ENCODE measurements around the gene PODXL2.

Gene PODXL2

GRCh38 chr3:127716384-127716783 lies 87.4 kb downstream of the PODXL2 start:
- in situ Hi-C loops (cut with HindIII; ENCODE audit: low sequenced_read_pairs) = no loop called here

GRCh38 chr3:127717357-127718244 lies 88.6 kb downstream of the PODXL2 start:
- in situ Hi-C loops (cut with HindIII; ENCODE audit: low sequenced_read_pairs) = no loop called here

- in situ Hi-C loops (cut with HindIII; ENCODE audit: low sequenced_read_pairs) = no loop called here
Observed at GRCh38 chr3:127718245-127718915, 89.4 kb downstream of the PODXL2 start.

- in situ Hi-C loops (cut with HindIII; ENCODE audit: low sequenced_read_pairs) = no loop called here
Observed at GRCh38 chr3:127718916-127719290, 89.9 kb downstream of the PODXL2 start.

- in situ Hi-C loops (cut with HindIII; ENCODE audit: low sequenced_read_pairs) = no loop called here
Observed at GRCh38 chr3:127719369-127719768, 90.4 kb downstream of the PODXL2 start.

- in situ Hi-C loops (cut with HindIII; ENCODE audit: low sequenced_read_pairs) = no loop called here
Observed at GRCh38 chr3:127720161-127720823, 91.3 kb downstream of the PODXL2 start.

- in situ Hi-C loops (cut with HindIII; ENCODE audit: low sequenced_read_pairs) = no loop called here
Observed at GRCh38 chr3:127720985-127721935, 92.3 kb downstream of the PODXL2 start.

GRCh38 chr3:127722091-127722784 lies 93.3 kb downstream of the PODXL2 start:
- in situ Hi-C loops (cut with HindIII; ENCODE audit: low sequenced_read_pairs) = no loop called here

All from endothelial cell of hepatic sinusoid (primary cell).